ENCODE measurements around the gene DCDC2.
"Not testable (repeated sequence)": the region's sequence is repeated elsewhere in the genome, so short reads cannot be mapped to it uniquely, and the experiment has no call there.

DNA sequence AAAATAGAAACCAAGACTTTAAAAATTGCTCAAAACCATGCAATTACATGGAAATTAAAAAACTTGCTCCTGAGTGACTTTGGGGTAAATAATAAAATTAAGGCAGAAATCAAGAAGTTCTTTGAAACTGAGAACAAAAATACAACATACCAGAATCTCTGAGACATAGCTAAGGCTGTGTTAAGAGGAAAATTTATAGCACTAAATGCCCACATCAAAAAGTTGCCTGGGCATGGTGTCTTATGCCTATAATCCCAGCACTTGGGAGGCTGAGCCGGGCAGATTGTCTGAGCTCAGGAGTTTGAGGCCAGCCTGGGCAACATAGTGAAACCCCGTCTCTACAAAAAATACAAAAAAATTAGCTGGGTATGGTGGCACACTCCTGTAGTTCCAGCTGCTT lies 64.0 kb downstream of the DCDC2 start:
- TF ChIP-seq, protein P1, sequence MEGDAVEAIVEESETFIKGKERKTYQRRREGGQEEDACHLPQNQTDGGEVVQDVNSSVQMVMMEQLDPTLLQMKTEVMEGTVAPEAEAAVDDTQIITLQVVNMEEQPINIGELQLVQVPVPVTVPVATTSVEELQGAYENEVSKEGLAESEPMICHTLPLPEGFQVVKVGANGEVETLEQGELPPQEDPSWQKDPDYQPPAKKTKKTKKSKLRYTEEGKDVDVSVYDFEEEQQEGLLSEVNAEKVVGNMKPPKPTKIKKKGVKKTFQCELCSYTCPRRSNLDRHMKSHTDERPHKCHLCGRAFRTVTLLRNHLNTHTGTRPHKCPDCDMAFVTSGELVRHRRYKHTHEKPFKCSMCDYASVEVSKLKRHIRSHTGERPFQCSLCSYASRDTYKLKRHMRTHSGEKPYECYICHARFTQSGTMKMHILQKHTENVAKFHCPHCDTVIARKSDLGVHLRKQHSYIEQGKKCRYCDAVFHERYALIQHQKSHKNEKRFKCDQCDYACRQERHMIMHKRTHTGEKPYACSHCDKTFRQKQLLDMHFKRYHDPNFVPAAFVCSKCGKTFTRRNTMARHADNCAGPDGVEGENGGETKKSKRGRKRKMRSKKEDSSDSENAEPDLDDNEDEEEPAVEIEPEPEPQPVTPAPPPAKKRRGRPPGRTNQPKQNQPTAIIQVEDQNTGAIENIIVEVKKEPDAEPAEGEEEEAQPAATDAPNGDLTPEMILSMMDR (IDR thresholded peaks at IDR 0.05), result not testable (repeated sequence)
- not testable (repeated sequence) for TF ChIP-seq POLR2A (IDR thresholded peaks at IDR 0.05)

Measured in ovary (tissue), 3 donors.